Activated CD8-positive, alpha-beta memory T cell treated with anti-CD3 and anti-CD28 coated beads for 4 hours (primary cell): ENCODE measurements around the gene SMARCAD1.

ENCODE experiments used
- DNase-seq, 2 donors: peaks; one replicate each; pipeline ENCODE4 v3.0.0-alpha.2; 2020; ENCODE audit warnings: low read depth in 2 of 2

Gene SMARCAD1

GRCh38 chr4:94228493-94229216, 21.0 kb downstream of the SMARCAD1 start:
- DNase-seq, result no peak

- no peak for DNase-seq
These were observed 24.9 kb downstream of the SMARCAD1 start for GRCh38 chr4:94232519-94232918.

GRCh38 chr4:94235825-94236224, 28.2 kb downstream of the SMARCAD1 start:
- no peak for DNase-seq

GRCh38 chr4:94237271-94237670, 29.6 kb downstream of the SMARCAD1 start:
- DNase-seq, result no peak

GRCh38 chr4:94238160-94238559, 30.5 kb downstream of the SMARCAD1 start:
- DNase-seq, result no peak

GRCh38 chr4:94240384-94240783, 32.7 kb downstream of the SMARCAD1 start:
- DNase-seq, result no peak

- no peak for DNase-seq
These were observed 36.6 kb downstream of the SMARCAD1 start for GRCh38 chr4:94244087-94244828.

GRCh38 chr4:94244829-94245185, 37.1 kb downstream of the SMARCAD1 start:
- no peak for DNase-seq

GRCh38 chr4:94251094-94251493, 43.4 kb downstream of the SMARCAD1 start:
- no peak for DNase-seq

- DNase-seq, result no peak
These were observed 45.4 kb downstream of the SMARCAD1 start for GRCh38 chr4:94253036-94253435.

- DNase-seq, result no peak
These were observed 48.6 kb downstream of the SMARCAD1 start for GRCh38 chr4:94256144-94256783.

GRCh38 chr4:94256828-94257227, 49.2 kb downstream of the SMARCAD1 start:
- no peak for DNase-seq

GRCh38 chr4:94262163-94263016, 54.7 kb downstream of the SMARCAD1 start:
- DNase-seq, result no peak

- no peak for DNase-seq
These were observed 59.4 kb downstream of the SMARCAD1 start for GRCh38 chr4:94267037-94267436.

GRCh38 chr4:94271248-94271647, 63.6 kb downstream of the SMARCAD1 start:
- DNase-seq, result no peak

GRCh38 chr4:94274912-94275311, 67.2 kb downstream of the SMARCAD1 start:
- DNase-seq, result no peak

GRCh38 chr4:94276204-94276603, 68.5 kb downstream of the SMARCAD1 start:
- DNase-seq, result no peak

- no peak for DNase-seq
These were observed 69.9 kb downstream of the SMARCAD1 start for GRCh38 chr4:94277534-94277933.

- no peak for DNase-seq
These were observed 71.1 kb downstream of the SMARCAD1 start for GRCh38 chr4:94278781-94279180.

- no peak for DNase-seq
These were observed 77.2 kb downstream of the SMARCAD1 start for GRCh38 chr4:94284889-94285288.

- no peak for DNase-seq
These were observed 78.0 kb downstream of the SMARCAD1 start for GRCh38 chr4:94285666-94286065.

- no peak for DNase-seq
These were observed 82.6 kb downstream of the SMARCAD1 start for GRCh38 chr4:94290245-94290644.
